Measurements from ENCODE around the gene FBLN1. TPM values are rescaled to one million over a fixed set of nuclear protein-coding genes. Genes with fewer than 3 reads are reported as not detected.

Gene FBLN1
- total and polyA plus RNA-seq, 2 of the 13 experiments (the other 11 are each of a cell fraction or from before 2014, with no cell fraction given): 37.3 to 103 TPM

DNA sequence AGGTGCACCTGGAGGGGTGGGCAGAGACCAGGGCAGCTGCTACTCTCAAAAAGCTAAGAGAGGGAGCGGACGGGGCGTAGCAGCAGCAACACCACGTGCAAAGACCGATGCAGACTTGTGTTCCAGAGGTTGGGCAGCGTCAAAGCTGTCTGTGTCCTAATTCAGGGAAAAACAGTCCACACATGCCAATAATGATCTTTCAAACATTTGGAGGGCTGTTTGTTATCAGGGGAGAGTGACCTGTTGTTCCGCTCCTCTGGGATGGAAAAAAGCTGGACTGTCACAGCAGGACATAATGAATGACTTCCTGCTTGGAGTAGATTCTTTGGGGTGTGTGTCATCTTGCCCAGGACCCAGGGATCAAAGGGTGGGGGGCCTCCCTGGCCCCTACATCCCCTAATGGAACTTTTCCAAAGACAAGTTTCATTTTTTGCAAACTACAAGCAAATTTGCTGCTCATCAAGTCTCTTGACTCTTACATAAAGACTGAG, 6.2 kb upstream of the FBLN1 start (continued):
- TF ChIP-seq, protein P1, sequence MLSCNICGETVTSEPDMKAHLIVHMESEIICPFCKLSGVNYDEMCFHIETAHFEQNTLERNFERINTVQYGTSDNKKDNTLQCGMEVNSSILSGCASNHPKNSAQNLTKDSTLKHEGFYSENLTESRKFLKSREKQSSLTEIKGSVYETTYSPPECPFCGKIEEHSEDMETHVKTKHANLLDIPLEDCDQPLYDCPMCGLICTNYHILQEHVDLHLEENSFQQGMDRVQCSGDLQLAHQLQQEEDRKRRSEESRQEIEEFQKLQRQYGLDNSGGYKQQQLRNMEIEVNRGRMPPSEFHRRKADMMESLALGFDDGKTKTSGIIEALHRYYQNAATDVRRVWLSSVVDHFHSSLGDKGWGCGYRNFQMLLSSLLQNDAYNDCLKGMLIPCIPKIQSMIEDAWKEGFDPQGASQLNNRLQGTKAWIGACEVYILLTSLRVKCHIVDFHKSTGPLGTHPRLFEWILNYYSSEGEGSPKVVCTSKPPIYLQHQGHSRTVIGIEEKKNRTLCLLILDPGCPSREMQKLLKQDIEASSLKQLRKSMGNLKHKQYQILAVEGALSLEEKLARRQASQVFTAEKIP (CRISPR knock-in tag; IDR thresholded peaks at IDR 0.05; ENCODE audit: borderline replicate concordance): no peak
- TF ChIP-seq SALL1 (CRISPR knock-in tag; IDR thresholded peaks at IDR 0.05) (peak; percentile 52), ZNF709 (CRISPR knock-in tag; IDR thresholded peaks at IDR 0.05) (0 out of 2 replicates have a peak, but pooled peaks have one; percentile 27), SOX13 (IDR thresholded peaks at IDR 0.05) (no peak), SOX13 (CRISPR knock-in tag; conservative IDR thresholded peaks at IDR 0.05 in 1 of 2, IDR thresholded peaks at IDR 0.05 in 1 of 2) (peak in 1 of 2 experiments; percentile 33; a peak in 1 of 4 replicates), ARNTL (CRISPR knock-in tag; IDR thresholded peaks at IDR 0.05) (0 out of 2 replicates have a peak, but pooled peaks have one; percentile 28), SOX5 (CRISPR knock-in tag; IDR thresholded peaks at IDR 0.05; ENCODE audit: borderline replicate concordance) (peak; percentile 71), ZNF441 (CRISPR knock-in tag; IDR thresholded peaks at IDR 0.05; ENCODE audit: borderline replicate concordance) (0 out of 2 replicates have a peak, but pooled peaks have one; percentile 37), ZSCAN29 (CRISPR knock-in tag; conservative IDR thresholded peaks at IDR 0.05) (no peak), TEAD3 (CRISPR knock-in tag; optimal IDR thresholded peaks at IDR 0.05; ENCODE audit: borderline replicate concordance) (peak; percentile 78), SKI (IDR thresholded peaks at IDR 0.05; ENCODE audit: partially characterized antibody) (no peak), PCBP1 (IDR thresholded peaks at IDR 0.05; ENCODE audit: borderline replicate concordance, low read depth, low read length) (no peak), TCF7L2 (IDR thresholded peaks at IDR 0.05; ENCODE audit: low read depth, low read length) (no peak), ZBTB21 (CRISPR knock-in tag; IDR thresholded peaks at IDR 0.05) (no peak), GATAD2A (CRISPR knock-in tag; IDR thresholded peaks at IDR 0.05) (peak; percentile 14; the same call in 1 of the 2 replicates), MAZ (IDR thresholded peaks at IDR 0.05; ENCODE audit: borderline replicate concordance, low read depth, low read length) (no peak), MAZ (CRISPR knock-in tag; IDR thresholded peaks at IDR 0.05; ENCODE audit: low read depth) (no peak), ZNF20 (CRISPR knock-in tag; IDR thresholded peaks at IDR 0.05) (no peak), TCF7 (IDR thresholded peaks at IDR 0.05; ENCODE audit: low read depth) (peak; percentile 55; the same call in 1 of the 2 replicates), KLF9 (CRISPR knock-in tag; IDR thresholded peaks at IDR 0.05; ENCODE audit: low read depth) (no peak), EED (CRISPR knock-in tag; IDR thresholded peaks at IDR 0.05) (no peak)
- TF ChIP-seq, protein P2, sequence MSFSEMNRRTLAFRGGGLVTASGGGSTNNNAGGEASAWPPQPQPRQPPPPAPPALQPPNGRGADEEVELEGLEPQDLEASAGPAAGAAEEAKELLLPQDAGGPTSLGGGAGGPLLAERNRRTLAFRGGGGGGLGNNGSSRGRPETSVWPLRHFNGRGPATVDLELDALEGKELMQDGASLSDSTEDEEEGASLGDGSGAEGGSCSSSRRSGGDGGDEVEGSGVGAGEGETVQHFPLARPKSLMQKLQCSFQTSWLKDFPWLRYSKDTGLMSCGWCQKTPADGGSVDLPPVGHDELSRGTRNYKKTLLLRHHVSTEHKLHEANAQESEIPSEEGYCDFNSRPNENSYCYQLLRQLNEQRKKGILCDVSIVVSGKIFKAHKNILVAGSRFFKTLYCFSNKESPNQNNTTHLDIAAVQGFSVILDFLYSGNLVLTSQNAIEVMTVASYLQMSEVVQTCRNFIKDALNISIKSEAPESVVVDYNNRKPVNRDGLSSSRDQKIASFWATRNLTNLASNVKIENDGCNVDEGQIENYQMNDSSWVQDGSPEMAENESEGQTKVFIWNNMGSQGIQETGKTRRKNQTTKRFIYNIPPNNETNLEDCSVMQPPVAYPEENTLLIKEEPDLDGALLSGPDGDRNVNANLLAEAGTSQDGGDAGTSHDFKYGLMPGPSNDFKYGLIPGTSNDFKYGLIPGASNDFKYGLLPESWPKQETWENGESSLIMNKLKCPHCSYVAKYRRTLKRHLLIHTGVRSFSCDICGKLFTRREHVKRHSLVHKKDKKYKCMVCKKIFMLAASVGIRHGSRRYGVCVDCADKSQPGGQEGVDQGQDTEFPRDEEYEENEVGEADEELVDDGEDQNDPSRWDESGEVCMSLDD (CRISPR knock-in tag; IDR thresholded peaks at IDR 0.05; ENCODE audit: borderline replicate concordance): no peak

Data from HepG2 (cell line).